Pons (tissue), 1 donor: Measurements from ENCODE around the gene ADGRG6.
"Not testable (repeated sequence)": the region's sequence is repeated elsewhere in the genome, so short reads cannot be mapped to it uniquely, and the experiment has no call there.

Source experiments
- DNase-seq: peaks from one replicate; pipeline ENCODE4 v3.0.0-alpha.2; 2016; ENCODE audit warnings: low spot score

The ADGRG6 gene

GRCh38 chr6:142301651-142302391, at the start of gene ADGRG6:
Gene ADGRG6, plus strand, starts transcription at chr6:142302007. Its CDS starts 323 bp downstream, at chr6:142302330.
- DNase-seq: no peak

GRCh38 chr6:142254513-142254912, 47.3 kb upstream of the ADGRG6 start:
- DNase-seq: no peak

GRCh38 chr6:142255785-142256184, 46.0 kb upstream of the ADGRG6 start:
- no peak for DNase-seq

- DNase-seq: no peak
Observed at GRCh38 chr6:142258305-142258704, 43.5 kb upstream of the ADGRG6 start.

- DNase-seq: no peak
Observed at GRCh38 chr6:142258757-142259156, 43.0 kb upstream of the ADGRG6 start.

GRCh38 chr6:142260748-142261147, 41.1 kb upstream of the ADGRG6 start:
- DNase-seq: no peak

GRCh38 chr6:142262231-142262630, 39.6 kb upstream of the ADGRG6 start:
- DNase-seq: no peak

GRCh38 chr6:142265476-142265875, 36.3 kb upstream of the ADGRG6 start:
- no peak for DNase-seq

GRCh38 chr6:142266060-142266459, 35.7 kb upstream of the ADGRG6 start:
- no peak for DNase-seq

GRCh38 chr6:142271476-142271875, 30.3 kb upstream of the ADGRG6 start:
- no peak for DNase-seq

GRCh38 chr6:142274656-142275055, 27.2 kb upstream of the ADGRG6 start:
- no peak for DNase-seq

GRCh38 chr6:142275236-142276006, 26.4 kb upstream of the ADGRG6 start:
- DNase-seq: no peak

- DNase-seq: no peak
Observed at GRCh38 chr6:142276256-142276655, 25.6 kb upstream of the ADGRG6 start.

GRCh38 chr6:142279350-142280180, 22.2 kb upstream of the ADGRG6 start:
- no peak for DNase-seq

GRCh38 chr6:142280265-142280664, 21.5 kb upstream of the ADGRG6 start:
- no peak for DNase-seq

- DNase-seq: no peak
Observed at GRCh38 chr6:142280927-142281326, 20.9 kb upstream of the ADGRG6 start.

GRCh38 chr6:142283138-142283537, 18.7 kb upstream of the ADGRG6 start:
- not testable (repeated sequence) for DNase-seq

GRCh38 chr6:142284419-142284818, 17.4 kb upstream of the ADGRG6 start:
- DNase-seq: no peak

GRCh38 chr6:142285235-142286087, 16.3 kb upstream of the ADGRG6 start:
- DNase-seq: no peak

- DNase-seq: no peak
Observed at GRCh38 chr6:142286088-142286409, 15.8 kb upstream of the ADGRG6 start.

- DNase-seq: no peak
Observed at GRCh38 chr6:142289687-142290086, 12.1 kb upstream of the ADGRG6 start.

GRCh38 chr6:142290851-142291250, 11.0 kb upstream of the ADGRG6 start:
- no peak for DNase-seq
